AG10803 (cell line): ENCODE measurements around the gene RNF14.

Experiments used
- DNase-seq: peaks from one replicate; pipeline ENCODE4 v3.0.0; 2010; ENCODE audit warnings: low read depth
- H3K4me3 ChIP-seq: 2 replicates; pipeline ENCODE4 v1.5.1; 2011; ENCODE audit warnings: mild to moderate bottlenecking, low read length, control low read depth
- CTCF ChIP-seq: conservative IDR thresholded peaks from 2 replicates; pipeline ENCODE4 v1.5.1; 2011; ENCODE audit warnings: mild to moderate bottlenecking, low read length, control low read depth, inconsistent platforms

The RNF14 gene

GRCh38 chr5:141948812-141949211 is 20.1 kb upstream of the RNF14 start:
- no peak overlapping the region for H3K4me3 ChIP-seq
- no peak for TF ChIP-seq CTCF
- no peak for DNase-seq

- TF ChIP-seq CTCF, result no peak
- DNase-seq, result no peak
- H3K4me3 ChIP-seq, result no peak overlapping the region
Measured at GRCh38 chr5:141949511-141949910, 19.4 kb upstream of the RNF14 start.

- DNase-seq, result no peak
- TF ChIP-seq CTCF, result no peak
- H3K4me3 ChIP-seq, result no peak overlapping the region
Measured at GRCh38 chr5:141950207-141951005, 18.5 kb upstream of the RNF14 start.

- DNase-seq, result no peak
- peak; percentile 34 for TF ChIP-seq CTCF
Measured at GRCh38 chr5:141951332-141951781, 17.5 kb upstream of the RNF14 start.

GRCh38 chr5:141952020-141952419 is 16.9 kb upstream of the RNF14 start:
- no peak overlapping the region for H3K4me3 ChIP-seq
- no peak for TF ChIP-seq CTCF
- no peak for DNase-seq

More at GRCh38 chr5:141951332-141951781, 17.5 kb upstream of the RNF14 start:
- H3K4me3 ChIP-seq, result no peak overlapping the region

- no peak for DNase-seq
- H3K4me3 ChIP-seq, result no peak overlapping the region
- TF ChIP-seq CTCF, result no peak
Measured at GRCh38 chr5:141954194-141954593, 14.7 kb upstream of the RNF14 start.

GRCh38 chr5:141957367-141957996 is 11.4 kb upstream of the RNF14 start:
- TF ChIP-seq CTCF, result no peak
- no peak for DNase-seq
- no peak overlapping the region for H3K4me3 ChIP-seq
